ENCODE results near the gene OR6B3. TPM values are rescaled to one million over a fixed set of nuclear protein-coding genes. Genes with fewer than 3 reads are reported as not detected.
"Not testable (repeated sequence)": the region's sequence is repeated elsewhere in the genome, so short reads cannot be mapped to it uniquely, and the experiment has no call there.

Gene OR6B3
- polyA plus RNA-seq, 1 donor from 2014 or later: not detected

DNA sequence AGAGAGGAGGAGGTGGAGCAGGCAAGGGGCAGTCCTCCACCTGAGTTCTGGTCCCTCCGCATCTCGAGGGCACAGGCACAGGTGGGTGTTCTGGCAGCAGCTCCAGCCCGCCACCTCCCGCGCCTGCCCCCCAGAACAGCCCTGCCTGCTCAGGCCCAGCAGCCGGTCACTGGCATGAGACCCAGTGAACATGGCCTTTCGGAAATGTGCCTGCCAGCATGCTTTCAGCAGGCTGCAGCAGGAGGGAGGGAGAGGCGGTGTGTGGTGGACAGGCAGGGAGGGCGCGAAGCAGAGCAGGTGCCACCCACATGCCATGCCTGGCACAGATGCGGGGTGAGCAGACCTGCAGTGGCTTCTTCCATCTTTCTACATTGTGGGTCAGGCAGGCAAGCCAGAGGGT is 3.4 kb upstream of the OR6B3 start:
- Mint-ChIP-seq H3K27me3 (peaks cover 20% of the 10 kb centered on the region), H3K36me3 (peaks cover 2% of the 10 kb centered on the region), H3K4me3 (no peak overlapping the region), H3K9me3 (no peaks in the 10 kb centered on the region), H3K4me1 (peaks cover 0 to 4% (median 0%) of the 10 kb centered on the region in 3 donors), H3K27ac (no peak overlapping the region)

DNA sequence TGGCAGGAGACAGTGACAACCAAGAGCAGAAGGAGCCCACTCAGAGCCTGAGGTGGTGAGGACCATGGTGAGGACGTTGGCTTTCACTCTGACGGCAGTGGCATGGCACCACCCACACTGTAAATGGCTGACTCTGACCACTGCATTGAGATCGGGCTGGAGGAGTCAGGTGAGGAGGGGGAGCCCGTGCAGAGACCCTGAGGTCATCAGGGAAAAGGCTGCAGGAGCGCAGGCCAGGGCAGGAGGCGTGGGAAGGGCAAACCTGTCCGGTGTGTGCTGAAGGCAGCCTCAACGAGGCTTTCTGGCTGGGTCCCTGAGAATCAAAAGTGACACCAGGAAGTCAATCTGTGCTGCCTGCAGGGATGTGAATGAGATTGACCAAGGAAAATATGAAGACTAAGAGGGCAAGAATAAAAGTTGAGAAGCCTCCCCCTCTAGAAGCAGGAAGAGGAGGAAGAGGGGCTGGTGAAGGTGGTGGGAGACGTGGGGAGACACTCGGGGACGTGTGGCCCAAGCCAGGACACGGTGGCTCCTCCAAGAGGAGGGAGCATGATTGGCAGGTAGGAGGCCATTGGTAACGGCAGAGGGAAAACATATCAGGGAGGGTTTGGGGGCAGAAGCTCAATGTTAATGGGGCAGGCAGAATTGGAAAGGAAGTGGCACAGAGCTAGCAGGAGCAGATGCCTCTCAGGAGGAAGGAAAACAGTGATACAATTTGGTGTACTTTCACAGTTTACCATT is 2.0 kb upstream of the OR6B3 start:
- H3K27ac Mint-ChIP-seq: no peak overlapping the region
- H3K4me1 Mint-ChIP-seq: peaks cover 0 to 4% (median 0%) of the 10 kb centered on the region in 3 donors
- H3K36me3 Mint-ChIP-seq: peaks cover 2% of the 10 kb centered on the region
- H3K9me3 Mint-ChIP-seq: no peaks in the 10 kb centered on the region
- peaks cover 20% of the 10 kb centered on the region for H3K27me3 Mint-ChIP-seq
- no peak overlapping the region for H3K4me3 Mint-ChIP-seq

DNA sequence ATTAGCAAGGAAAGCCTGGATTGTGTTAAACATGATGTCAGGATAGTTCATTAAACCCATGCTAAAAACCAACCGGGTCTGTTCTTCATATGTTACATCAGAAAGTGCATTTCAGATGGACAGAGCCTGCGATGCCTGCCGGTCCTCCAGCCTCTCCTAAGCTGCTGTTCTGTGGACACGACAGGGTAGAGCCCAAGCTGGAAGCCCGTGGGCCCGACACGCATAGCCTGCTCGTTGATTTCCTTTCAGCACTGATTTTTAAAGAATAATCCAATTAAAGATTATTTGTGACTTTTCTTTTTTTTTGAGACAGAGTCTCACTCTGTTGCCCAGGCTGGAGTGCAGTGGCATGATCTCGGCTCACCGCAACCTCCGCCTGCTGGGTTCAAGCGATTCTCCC is 797 bp downstream of the OR6B3 start:
- H3K27ac Mint-ChIP-seq: no peak overlapping the region
- peaks cover 20% of the 10 kb centered on the region for H3K27me3 Mint-ChIP-seq
- H3K4me1 Mint-ChIP-seq: peaks cover 0 to 4% (median 0%) of the 10 kb centered on the region in 3 donors
- H3K4me3 Mint-ChIP-seq: no peak overlapping the region
- peaks cover 2% of the 10 kb centered on the region for H3K36me3 Mint-ChIP-seq
- no peaks in the 10 kb centered on the region for H3K9me3 Mint-ChIP-seq

DNA sequence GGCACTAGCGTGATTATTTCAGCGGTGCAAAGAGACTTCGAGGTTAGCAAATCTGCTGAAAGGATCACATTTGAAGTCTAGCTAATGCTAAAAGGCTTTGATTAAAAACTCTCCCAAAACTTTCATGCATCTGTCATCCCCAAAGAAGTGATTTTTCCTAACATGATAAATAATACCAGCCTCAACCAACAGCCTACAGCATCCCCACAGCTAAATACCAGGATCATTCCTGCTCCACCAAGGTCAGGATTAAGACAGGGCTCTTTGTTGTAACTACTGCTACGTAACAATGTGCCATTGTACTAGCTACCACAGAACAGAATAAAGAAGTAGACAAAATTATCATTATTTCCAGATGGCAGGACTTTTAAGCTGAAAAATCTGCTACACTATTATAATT is 1.6 kb downstream of the OR6B3 start:
- peaks cover 17% of the 10 kb centered on the region for H3K27me3 Mint-ChIP-seq

DNA sequence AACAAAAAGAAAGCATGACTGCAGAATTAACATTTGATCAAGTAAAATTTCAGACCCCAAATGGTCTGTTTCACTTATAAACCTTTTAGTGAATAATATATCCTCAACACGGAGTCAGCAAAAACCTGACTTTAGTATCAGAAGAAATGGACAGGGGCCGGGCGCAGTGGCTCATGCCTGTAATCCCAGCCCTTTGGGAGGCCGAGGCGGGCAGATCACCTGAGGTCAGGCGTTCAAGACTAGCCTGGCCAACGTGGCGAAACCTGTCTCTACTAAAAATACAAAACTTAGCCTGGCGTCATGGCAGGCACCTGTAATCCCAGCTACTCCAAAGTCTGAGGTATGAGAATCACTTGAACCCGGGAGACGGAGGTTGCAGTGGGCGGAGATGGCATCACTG is 3.0 kb downstream of the OR6B3 start:
- peaks cover 17% of the 10 kb centered on the region for H3K27me3 Mint-ChIP-seq
- H3K9me3 Mint-ChIP-seq: no peaks in the 10 kb centered on the region
- peaks cover 0 to 4% (median 0%) of the 10 kb centered on the region in 3 donors for H3K4me1 Mint-ChIP-seq

More for the DNA sequence above, 1.6 kb downstream of the OR6B3 start:
- peaks cover 0 to 4% (median 0%) of the 10 kb centered on the region in 3 donors for H3K4me1 Mint-ChIP-seq
- H3K36me3 Mint-ChIP-seq: peaks cover 2% of the 10 kb centered on the region
- H3K4me3 Mint-ChIP-seq: no peak overlapping the region
- no peaks in the 10 kb centered on the region for H3K9me3 Mint-ChIP-seq
- no peak overlapping the region for H3K27ac Mint-ChIP-seq

DNA sequence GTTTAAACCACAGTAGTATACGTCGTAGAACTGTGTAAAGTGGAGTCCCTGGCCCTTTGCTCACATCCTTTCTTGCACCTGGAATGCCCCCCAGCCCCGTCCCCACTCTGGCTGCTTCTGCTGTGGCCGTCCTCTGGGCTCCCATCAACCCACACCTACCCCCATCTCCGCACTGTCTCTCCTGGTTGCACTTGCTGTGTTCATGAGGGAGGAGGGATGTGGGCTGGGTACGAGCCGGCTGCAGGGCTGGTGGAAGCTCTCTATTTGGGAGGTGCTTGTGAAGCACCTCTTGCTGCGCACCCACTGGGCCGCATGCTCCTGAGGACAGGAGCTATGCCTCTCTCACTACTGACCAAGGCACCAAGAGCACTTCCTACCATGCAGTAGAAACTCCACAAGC is 5.1 kb downstream of the OR6B3 start:
- Mint-ChIP-seq H3K4me1 (no peaks in the 10 kb centered on the region), H3K27ac (no peak overlapping the region), H3K27me3 (peaks cover 11% of the 10 kb centered on the region), H3K9me3 (no peaks in the 10 kb centered on the region), H3K36me3 (peaks cover 2% of the 10 kb centered on the region), H3K4me3 (no peak overlapping the region)

More for the DNA sequence above, 3.0 kb downstream of the OR6B3 start:
- H3K4me3 Mint-ChIP-seq: no peak overlapping the region
- no peak overlapping the region for H3K27ac Mint-ChIP-seq
- peaks cover 2% of the 10 kb centered on the region for H3K36me3 Mint-ChIP-seq

DNA sequence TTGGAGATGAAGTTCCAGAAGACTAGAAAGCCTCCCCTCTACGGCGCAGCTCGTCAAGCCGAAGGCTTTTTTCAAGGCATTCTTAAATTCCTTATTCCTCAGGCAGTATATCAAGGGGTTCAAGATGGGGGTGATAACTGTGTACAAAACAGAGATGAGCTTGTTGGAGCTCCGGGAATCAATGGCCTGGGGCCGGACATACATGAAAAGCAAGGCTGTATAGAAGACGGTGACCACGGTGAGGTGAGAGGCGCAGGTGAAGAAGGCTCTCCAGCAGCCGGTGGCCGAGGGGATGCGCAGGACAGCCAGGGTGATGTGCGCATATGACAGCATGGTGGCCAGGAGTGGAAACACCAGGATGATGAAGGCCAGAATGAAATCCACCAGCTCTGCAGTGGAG is 8.2 kb downstream of the OR6B3 start:
- Mint-ChIP-seq H3K9me3 (no peaks in the 10 kb centered on the region), H3K4me3 (peak overlapping the region in 1 of 4 donors; percentile 15), H3K36me3 (peaks cover 2% of the 10 kb centered on the region), H3K27me3 (peaks cover 11% of the 10 kb centered on the region), H3K4me1 (no peaks in the 10 kb centered on the region), H3K27ac (no peak overlapping the region)

DNA sequence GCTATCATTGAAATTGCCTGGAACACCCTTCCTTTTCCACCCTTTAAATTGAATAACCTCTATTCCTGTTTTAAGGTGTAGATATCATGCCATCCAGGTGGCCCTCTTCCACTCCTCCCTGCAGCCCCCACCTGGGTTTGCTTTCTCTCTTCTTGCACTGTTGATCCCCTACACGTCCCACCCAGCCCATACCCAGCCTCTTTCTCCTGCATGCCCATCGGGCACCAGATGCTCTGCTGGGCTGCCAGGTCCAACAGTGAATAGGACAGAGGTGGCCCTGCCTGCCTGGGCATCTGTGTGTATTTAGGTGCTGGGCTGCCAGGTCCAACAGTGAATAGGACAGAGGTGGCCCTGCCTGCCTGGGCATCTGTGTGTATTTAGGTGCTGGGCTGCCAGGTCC is 9.2 kb downstream of the OR6B3 start:
- peaks cover 11% of the 10 kb centered on the region for H3K27me3 Mint-ChIP-seq
- not testable (repeated sequence) for H3K36me3 Mint-ChIP-seq

DNA sequence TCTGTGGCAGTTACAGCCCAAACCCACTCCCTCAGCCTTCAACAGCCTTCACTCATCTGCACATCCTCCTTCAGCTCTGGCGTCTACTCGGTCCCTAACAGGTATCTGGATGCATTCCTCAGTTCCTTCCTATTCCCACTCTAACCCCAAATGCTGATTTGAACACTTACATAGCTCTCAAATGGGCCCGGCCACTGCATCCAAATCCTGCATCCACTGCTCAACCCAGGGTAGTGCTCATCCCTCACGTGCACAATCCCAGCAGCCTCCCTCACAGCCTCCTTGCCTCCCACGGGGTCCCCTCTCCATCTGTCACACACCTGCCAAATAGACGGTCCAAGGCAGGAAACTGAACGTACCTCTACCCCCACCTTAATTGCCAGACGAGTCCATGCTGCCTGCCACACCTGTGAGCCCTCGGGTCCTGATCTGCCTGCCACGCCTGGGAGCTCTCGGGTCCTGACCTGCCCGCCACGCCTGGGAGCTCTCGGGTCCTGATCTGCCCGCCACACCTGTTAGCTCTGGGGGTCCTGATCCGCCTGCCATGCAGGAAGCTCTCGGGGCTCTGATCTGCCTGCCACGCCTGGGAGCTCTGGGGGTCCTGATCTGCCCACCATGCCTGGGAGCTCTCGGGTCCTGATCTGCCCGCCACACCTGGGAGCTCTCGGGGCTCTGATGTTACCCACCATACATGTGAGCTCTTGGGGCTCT is 9.9 kb downstream of the OR6B3 start:
- peaks cover 2% of the 10 kb centered on the region for H3K36me3 Mint-ChIP-seq
- no peaks in the 10 kb centered on the region for H3K9me3 Mint-ChIP-seq
- peaks cover 10% of the 10 kb centered on the region for H3K27me3 Mint-ChIP-seq
- H3K27ac Mint-ChIP-seq: no peak overlapping the region
- H3K4me1 Mint-ChIP-seq: no peaks in the 10 kb centered on the region
- H3K4me3 Mint-ChIP-seq: no peak overlapping the region

More for the DNA sequence above, 9.2 kb downstream of the OR6B3 start:
- H3K4me3 Mint-ChIP-seq: peak overlapping the region in 1 of 4 donors; percentile 25
- not testable (repeated sequence) for H3K9me3 Mint-ChIP-seq, H3K4me1 Mint-ChIP-seq, H3K27ac Mint-ChIP-seq

DNA sequence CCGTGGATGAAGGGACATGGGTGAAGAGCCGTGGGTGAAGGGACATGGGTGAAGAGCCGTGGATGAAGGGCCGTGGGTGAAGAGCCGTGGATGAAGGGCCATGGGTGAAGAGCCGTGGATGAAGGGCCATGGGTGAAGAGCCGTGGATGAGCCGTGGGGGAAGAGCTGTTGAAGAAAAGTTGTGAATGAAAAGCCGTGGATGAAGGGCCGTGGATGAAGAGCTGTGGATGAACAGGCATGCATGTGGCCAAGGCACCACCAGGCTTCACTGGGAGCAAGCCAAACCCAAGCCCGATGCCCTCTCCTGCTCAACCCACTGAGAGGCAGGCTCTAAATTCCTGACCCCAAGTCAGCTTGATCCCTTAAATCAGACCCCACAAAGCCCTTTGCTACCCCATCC is 10.6 kb downstream of the OR6B3 start:
- no peak overlapping the region for H3K27ac Mint-ChIP-seq
- H3K4me1 Mint-ChIP-seq: no peaks in the 10 kb centered on the region
- H3K27me3 Mint-ChIP-seq: peaks cover 7% of the 10 kb centered on the region
- H3K36me3 Mint-ChIP-seq: peaks cover 2% of the 10 kb centered on the region
- no peak overlapping the region for H3K4me3 Mint-ChIP-seq
- no peaks in the 10 kb centered on the region for H3K9me3 Mint-ChIP-seq

DNA sequence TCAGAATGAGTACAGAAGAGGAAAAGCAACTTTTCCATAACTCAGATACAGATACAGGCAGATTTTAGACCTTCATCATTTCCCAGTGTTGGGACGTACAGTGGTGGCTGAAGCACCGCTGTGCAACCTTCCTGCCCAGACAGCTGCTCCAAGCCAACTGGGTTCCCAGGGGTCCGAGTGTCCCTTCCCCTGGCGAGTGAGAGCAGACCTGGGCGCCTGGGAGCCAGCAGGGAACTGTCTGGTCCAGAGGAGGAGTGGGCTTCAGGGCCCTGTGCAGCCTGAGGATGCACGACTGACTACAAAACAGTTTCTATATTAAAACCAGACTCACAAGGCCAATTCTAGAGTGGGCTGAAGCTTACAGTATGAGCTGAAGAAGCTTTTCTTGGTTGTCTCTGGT is 12.0 kb downstream of the OR6B3 start:
- Mint-ChIP-seq H3K4me3 (no peak overlapping the region), H3K36me3 (peaks cover 2% of the 10 kb centered on the region), H3K4me1 (no peaks in the 10 kb centered on the region), H3K27me3 (peaks cover 7% of the 10 kb centered on the region), H3K27ac (no peak overlapping the region), H3K9me3 (no peaks in the 10 kb centered on the region)

DNA sequence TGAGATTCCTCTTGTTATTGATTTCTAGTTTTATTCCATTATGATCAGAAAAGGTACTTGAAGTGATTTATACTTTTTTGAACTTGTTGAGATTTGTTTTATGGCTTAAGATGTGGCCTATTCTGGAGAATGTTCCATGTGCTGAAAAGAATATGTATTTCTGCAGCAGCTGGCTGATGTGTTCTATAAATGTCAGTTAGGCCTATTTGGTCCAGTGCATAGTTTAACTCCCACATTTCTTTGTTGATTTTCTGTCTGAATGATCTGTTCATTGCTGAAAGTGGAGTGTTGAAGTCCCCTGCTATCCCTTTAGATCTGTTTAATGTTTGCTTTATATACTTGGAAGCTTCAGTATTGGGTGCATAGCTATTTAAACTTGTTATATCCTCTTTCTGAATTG is 16.0 kb downstream of the OR6B3 start:
- H3K4me1 Mint-ChIP-seq: no peaks in the 10 kb centered on the region
- no peaks in the 10 kb centered on the region for H3K9me3 Mint-ChIP-seq
- H3K27me3 Mint-ChIP-seq: peaks cover 5% of the 10 kb centered on the region
- H3K27ac Mint-ChIP-seq: no peak overlapping the region
- H3K36me3 Mint-ChIP-seq: no peaks in the 10 kb centered on the region
- H3K4me3 Mint-ChIP-seq: no peak overlapping the region

DNA sequence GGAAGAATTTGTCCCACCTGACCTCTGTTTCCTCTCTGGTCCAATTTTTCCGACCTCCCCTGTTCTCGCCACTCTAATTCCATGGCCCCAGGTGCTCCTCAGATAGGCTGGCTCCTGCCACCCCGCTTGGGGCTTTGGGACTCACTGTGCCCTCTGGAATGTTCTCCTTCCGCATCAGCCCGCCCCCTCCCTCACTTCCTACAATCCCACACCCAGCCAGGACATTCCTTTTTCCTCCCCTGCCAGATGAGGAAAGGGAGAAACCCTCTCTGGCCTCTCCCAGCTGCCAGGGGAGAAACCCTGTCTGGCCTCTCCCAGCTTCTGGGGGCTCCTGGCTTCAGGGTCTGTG is 20.0 kb downstream of the OR6B3 start:
- Mint-ChIP-seq H3K36me3 (no peaks in the 10 kb centered on the region), H3K27ac (no peak overlapping the region), H3K27me3 (peaks cover 11% of the 10 kb centered on the region), H3K9me3 (no peaks in the 10 kb centered on the region), H3K4me3 (no peak overlapping the region), H3K4me1 (no peaks in the 10 kb centered on the region)

DNA sequence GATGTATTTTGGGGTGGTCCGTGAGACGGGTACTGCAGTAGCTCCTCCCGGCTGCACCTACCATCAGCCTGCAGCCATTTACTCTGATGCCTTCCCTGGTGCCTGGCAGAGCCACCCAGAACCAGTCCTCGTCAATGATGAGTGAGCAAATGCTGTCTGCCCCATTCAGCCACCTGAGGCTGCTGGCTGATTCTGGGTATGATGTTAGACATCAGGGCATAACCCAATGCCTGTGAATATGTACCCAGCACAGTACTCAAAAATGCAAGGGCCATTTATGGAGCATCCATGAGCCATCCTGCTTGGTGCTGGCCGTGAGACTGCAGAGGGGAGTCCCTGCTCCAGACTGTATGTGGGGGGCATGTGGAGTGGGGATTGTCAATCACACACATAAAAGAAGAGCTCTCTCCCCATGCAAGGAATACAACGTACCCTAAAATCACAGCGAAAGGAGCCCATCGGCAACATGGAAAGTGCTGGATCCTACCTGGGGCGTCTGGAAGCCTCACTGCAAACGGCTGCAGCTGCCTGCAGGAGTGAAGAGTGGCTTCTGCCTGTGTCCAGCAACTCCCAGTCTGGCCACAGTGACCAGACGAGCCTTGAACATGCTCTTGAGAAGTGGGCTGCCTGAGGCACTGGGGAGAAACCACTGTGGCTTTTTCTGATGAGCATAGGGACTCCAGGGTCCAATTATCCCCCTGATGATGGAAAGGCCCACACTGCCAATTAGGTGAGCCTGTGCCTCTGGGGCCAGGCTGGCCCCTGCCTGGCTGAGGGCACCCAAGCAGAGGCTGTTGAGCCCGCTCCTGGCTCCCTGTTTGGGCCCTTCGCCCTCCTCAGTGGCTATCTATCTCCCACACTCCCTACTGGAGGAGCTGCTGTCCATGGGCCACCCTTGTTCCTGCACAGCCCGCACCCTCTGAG is 20.7 kb downstream of the OR6B3 start:
- H3K4me3 Mint-ChIP-seq: no peak overlapping the region
- no peaks in the 10 kb centered on the region for H3K9me3 Mint-ChIP-seq
- H3K27me3 Mint-ChIP-seq: peaks cover 11% of the 10 kb centered on the region
- H3K27ac Mint-ChIP-seq: no peak overlapping the region
- H3K4me1 Mint-ChIP-seq: no peaks in the 10 kb centered on the region
- no peaks in the 10 kb centered on the region for H3K36me3 Mint-ChIP-seq

All from IgD-negative memory B cell (primary cell).